KMS-11 (cell line): ENCODE results near the gene MYL2.

Source experiments
- H2AFZ ChIP-seq: fragments of 200-600 bp; sonication (generic); 2 replicates; pipeline ENCODE4 v1.6.1; 2016; ENCODE audit warnings: antibody characterized with exemption, mixed run types, low read depth
- H3K27ac ChIP-seq: fragments of 200-600 bp; sonication (generic); 2 replicates; pipeline ENCODE4 v1.6.1; 2016; ENCODE audit warnings: mild to moderate bottlenecking, mixed run types
- H3K27me3 ChIP-seq: fragments of 200-600 bp; sonication (generic); 2 replicates; pipeline ENCODE4 v1.6.1; 2017; ENCODE audit warnings: mild to moderate bottlenecking, low read depth, mixed run types, moderate library complexity; ENCODE audit not compliant: insufficient read depth
- H3K36me3 ChIP-seq: fragments of 200-600 bp; sonication (generic); 2 replicates; pipeline ENCODE4 v1.6.1; 2017; ENCODE audit warnings: mild to moderate bottlenecking, mixed run types; ENCODE audit not compliant: insufficient read depth
- H3K4me1 ChIP-seq: fragments of 200-600 bp; sonication (generic); 2 replicates; pipeline ENCODE4 v1.6.1; 2016; ENCODE audit warnings: mild to moderate bottlenecking, low read depth, mixed run types; ENCODE audit not compliant: poor library complexity, severe bottlenecking
- H3K4me2 ChIP-seq: fragments of 200-600 bp; sonication (generic); 2 replicates; pipeline ENCODE4 v1.7.0; 2016; ENCODE audit warnings: mild to moderate bottlenecking, mixed run types
- H3K4me3 ChIP-seq: fragments of 200-600 bp; sonication (generic); IDR thresholded peaks from 2 replicates; pipeline ENCODE4 v1.6.1; 2017; ENCODE audit warnings: low read depth, low read length, mixed read lengths; ENCODE audit not compliant: insufficient read depth
- H3K79me2 ChIP-seq: fragments of 200-600 bp; sonication (generic); 2 replicates; pipeline ENCODE4 v1.6.1; 2016; ENCODE audit warnings: low read depth, mixed run types; ENCODE audit not compliant: insufficient read depth
- H3K9ac ChIP-seq: fragments of 200-600 bp; sonication (generic); 2 replicates; pipeline ENCODE4 v1.6.1; 2016; ENCODE audit warnings: mild to moderate bottlenecking, mixed run types
- H4K20me1 ChIP-seq: fragments of 200-600 bp; sonication (generic); 2 replicates; pipeline ENCODE4 v1.6.1; 2016; ENCODE audit warnings: mild to moderate bottlenecking, mixed run types; ENCODE audit not compliant: insufficient read depth
- CTCF ChIP-seq: fragments of 200-600 bp; sonication (generic); conservative IDR thresholded peaks from 2 replicates; pipeline ENCODE4 v1.6.1; 2017; ENCODE audit warnings: low read depth, mild to moderate bottlenecking, antibody characterized with exemption, low read length, moderate library complexity, mixed read lengths

MYL2 gene

GRCh38 chr12:110908377-110909152, 11.8 kb downstream of the MYL2 start:
- Histone ChIP-seq H3K27ac (no peak overlapping the region), H3K4me1 (peaks cover 7% of the 10 kb centered on the region), H3K9ac (no peak overlapping the region), H2AFZ (no peak overlapping the region), H3K27me3 (no peaks in the 10 kb centered on the region), H3K4me3 (no peak overlapping the region), H3K79me2 (no peaks in the 10 kb centered on the region), H4K20me1 (no peaks in the 10 kb centered on the region), H3K36me3 (no peaks in the 10 kb centered on the region), H3K4me2 (no peak overlapping the region)
- TF ChIP-seq CTCF: no peak

GRCh38 chr12:110907583-110907982, 12.8 kb downstream of the MYL2 start:
- Histone ChIP-seq H3K4me2 (no peak overlapping the region), H3K4me3 (no peak overlapping the region), H2AFZ (no peak overlapping the region), H3K36me3 (no peaks in the 10 kb centered on the region), H3K79me2 (no peaks in the 10 kb centered on the region), H3K9ac (no peak overlapping the region), H3K27me3 (no peaks in the 10 kb centered on the region), H3K4me1 (no peaks in the 10 kb centered on the region), H3K27ac (no peak overlapping the region), H4K20me1 (no peaks in the 10 kb centered on the region)
- TF ChIP-seq CTCF: no peak

- Histone ChIP-seq H3K27me3 (no peaks in the 10 kb centered on the region), H3K27ac (no peak overlapping the region), H3K36me3 (no peaks in the 10 kb centered on the region), H3K4me3 (no peak overlapping the region), H3K9ac (no peak overlapping the region), H3K4me1 (no peaks in the 10 kb centered on the region), H3K4me2 (no peak overlapping the region), H3K79me2 (no peaks in the 10 kb centered on the region), H4K20me1 (no peaks in the 10 kb centered on the region), H2AFZ (no peak overlapping the region)
- no peak for TF ChIP-seq CTCF
These were observed 13.4 kb downstream of the MYL2 start for GRCh38 chr12:110906985-110907384.

GRCh38 chr12:110906516-110906915, 13.9 kb downstream of the MYL2 start:
- H3K9ac ChIP-seq: no peak overlapping the region
- H4K20me1 ChIP-seq: no peaks in the 10 kb centered on the region
- H3K27me3 ChIP-seq: no peaks in the 10 kb centered on the region
- H3K4me3 ChIP-seq: no peak overlapping the region
- no peak overlapping the region for H3K4me2 ChIP-seq
- TF ChIP-seq CTCF: no peak
- no peak overlapping the region for H2AFZ ChIP-seq
- H3K4me1 ChIP-seq: no peaks in the 10 kb centered on the region
- H3K27ac ChIP-seq: no peak overlapping the region
- no peaks in the 10 kb centered on the region for H3K36me3 ChIP-seq
- H3K79me2 ChIP-seq: no peaks in the 10 kb centered on the region
